Transverse colon (tissue), 4 donors: ENCODE data around the gene DDX10. TPM values are rescaled to one million over a fixed set of nuclear protein-coding genes. Genes with fewer than 3 reads are reported as not detected.

Source experiments
- DNase-seq: peaks from one replicate; pipeline ENCODE4 v3.0.0-alpha.2; 2019
- H3K27ac ChIP-seq, 4 donors: fragments of 200-600 bp; sonication (generic); 2 replicates each; pipeline ENCODE4 v1.5.1; 2016 to 2018; ENCODE audit warnings: inconsistent platforms in 4 of 4
- H3K27me3 ChIP-seq: fragments of 200-600 bp; sonication (generic); 2 replicates; pipeline ENCODE4 v1.5.1; 2017; ENCODE audit warnings: inconsistent platforms
- H3K36me3 ChIP-seq, 4 donors: fragments of 200-600 bp; sonication (generic); 2 replicates each; pipeline ENCODE4 v1.5.1; 2017 to 2019; ENCODE audit warnings: inconsistent platforms in 4 of 4
- H3K4me1 ChIP-seq, 4 donors: fragments of 200-600 bp; sonication (generic); 2 replicates each; pipeline ENCODE4 v1.5.1; 2017 to 2020; ENCODE audit warnings: inconsistent platforms in 4 of 4
- H3K4me3 ChIP-seq, 4 donors: fragments of 200-600 bp; sonication (generic); 1 replicate in 1 of 4; 2 replicates in 3 of 4; pipeline versions ENCODE4 v1.5.1 to v1.6.1; 2017 to 2019; ENCODE audit warnings: inconsistent platforms in 4 of 4
- H3K9me3 ChIP-seq, 2 donors: fragments of 200-600 bp; sonication (generic); 2 replicates each; pipeline ENCODE4 v1.5.1; 2017 to 2019; ENCODE audit warnings: inconsistent platforms in 2 of 2
- CTCF ChIP-seq, 5 experiments: fragments of 200-600 bp in 3 of 5; fragments of 450-650 bp in 2 of 5; sonication (generic) in 3 of 5; IDR thresholded peaks; 1 replicate in 2 of 5; 2 replicates in 3 of 5; pipeline ENCODE4 v1.5.1; 2016 to 2017; ENCODE audit warnings: antibody characterized with exemption in 5 of 5, inconsistent platforms in 3 of 5, mild to moderate bottlenecking in 2 of 5, moderate library complexity in 1 of 5
- EP300 ChIP-seq: sonication (generic); formaldehyde crosslinking; IDR thresholded peaks from one replicate; pipeline ENCODE4 v1.6.1; 2017; ENCODE audit warnings: antibody characterized with exemption, low read depth
- POLR2A ChIP-seq: fragments of 450-650 bp; IDR thresholded peaks from one replicate; pipeline ENCODE4 v1.6.1; 2016; ENCODE audit warnings: antibody characterized with exemption, mild to moderate bottlenecking, moderate library complexity
- POLR2AphosphoS5 ChIP-seq, 3 donors: sonication (generic); formaldehyde crosslinking; IDR thresholded peaks; one replicate each; pipeline ENCODE4 v1.6.1; 2016; ENCODE audit warnings: antibody characterized with exemption in 3 of 3
- WGBS, 2 donors: methylation state at CpG; one replicate each; pipeline ENCODE4 v1.1.5; 2018; ENCODE audit warnings: low coverage in 1 of 2; 5-methylcytosine and 5-hydroxymethylcytosine counted together
- in situ Hi-C, 4 donors: fragments of 200-750 bp; cut with MboI; loops; one replicate each; pipeline versions ENCODE4 v1.15.0 to v1.15.1; 2017; ENCODE audit warnings: low sequenced_read_pairs in 3 of 4, low pct_ligation_motif_present in 1 of 4, low pct_unique_long_range_greater_than_20kb in 1 of 4
- intact Hi-C: fragments of 100-400 bp; cut with DNase I; formaldehyde crosslinking; loops from one replicate; pipeline ENCODE4 v1.15.1; 2023; ENCODE audit warnings: low total_unique reads
- total RNA-seq, 4 donors: library from RNA; depleted of rRNA; stranded (reverse); fragments of >200 nt; gene quantifications; one replicate each; pipeline ENCODE4 v1.1.0, GENCODE V29; 2016

Gene DDX10
- total RNA-seq, 4 donors from 2014 or later, result 7.6 to 38.2 (median 12.6) TPM

GRCh38 chr11:108835624-108836023 lies 170.8 kb downstream of the DDX10 start:
- H3K4me1 ChIP-seq, result no peaks in the 10 kb centered on the region
- H3K4me3 ChIP-seq, result no peak overlapping the region
- DNase-seq, result no peak
- H3K9me3 ChIP-seq, result no peaks in the 10 kb centered on the region
- in situ Hi-C loops, result no loop called here
- no peaks in the 10 kb centered on the region for H3K36me3 ChIP-seq
- H3K27ac ChIP-seq, result no peak overlapping the region
- TF ChIP-seq POLR2A (no peak), CTCF (IDR thresholded peaks at IDR 0.05) (no peak), POLR2AphosphoS5 (IDR thresholded peaks at IDR 0.05) (no peak), EP300 (no peak)
- 90 to 100% methylated on average over 2 to 7 of the region's 7 CpGs for WGBS, 2 donors
- intact Hi-C loops, result no loop called here
- no peaks in the 10 kb centered on the region for H3K27me3 ChIP-seq

- Histone ChIP-seq H3K4me1 (no peaks in the 10 kb centered on the region), H3K4me3 (no peak overlapping the region), H3K9me3 (no peaks in the 10 kb centered on the region), H3K27ac (no peak overlapping the region), H3K27me3 (no peaks in the 10 kb centered on the region), H3K36me3 (no peaks in the 10 kb centered on the region)
- intact Hi-C loops, result no loop called here
- no peak for DNase-seq
- in situ Hi-C loops, result no loop called here
- no peak for TF ChIP-seq POLR2AphosphoS5 (IDR thresholded peaks at IDR 0.05)
- no peak for TF ChIP-seq POLR2A
- no peak for TF ChIP-seq CTCF (IDR thresholded peaks at IDR 0.05)
- no peak for TF ChIP-seq EP300
- WGBS, 2 donors, result 92 to 95% methylated on average over 7 of the region's 7 CpGs
These were observed 171.7 kb downstream of the DDX10 start for GRCh38 chr11:108836541-108836940.

- Histone ChIP-seq H3K27ac (no peak overlapping the region), H3K27me3 (no peaks in the 10 kb centered on the region), H3K4me3 (no peak overlapping the region), H3K36me3 (no peaks in the 10 kb centered on the region), H3K9me3 (no peaks in the 10 kb centered on the region), H3K4me1 (no peaks in the 10 kb centered on the region)
- no peak for TF ChIP-seq POLR2A
- no peak for TF ChIP-seq CTCF (IDR thresholded peaks at IDR 0.05)
- TF ChIP-seq POLR2AphosphoS5 (IDR thresholded peaks at IDR 0.05), result no peak
- no peak for TF ChIP-seq EP300
- in situ Hi-C loops (no loop called here), intact Hi-C loops (no loop called here)
- no peak for DNase-seq
- 93 to 95% methylated on average over 3 of the region's 3 CpGs for WGBS, 2 donors
These were observed 173.4 kb downstream of the DDX10 start for GRCh38 chr11:108838102-108838791.

GRCh38 chr11:108838792-108839105 lies 173.9 kb downstream of the DDX10 start:
- no peak overlapping the region for H3K27ac ChIP-seq
- WGBS, 2 donors, result 85 to 91% methylated on average over 1 of the region's 1 CpG
- TF ChIP-seq POLR2AphosphoS5 (IDR thresholded peaks at IDR 0.05), result no peak
- no peak for TF ChIP-seq POLR2A
- no peak for TF ChIP-seq CTCF (IDR thresholded peaks at IDR 0.05)
- TF ChIP-seq EP300, result no peak
- no peak for DNase-seq
- intact Hi-C loops (no loop called here), in situ Hi-C loops (no loop called here)
- H3K27me3 ChIP-seq, result no peaks in the 10 kb centered on the region
- no peaks in the 10 kb centered on the region for H3K9me3 ChIP-seq
- H3K4me1 ChIP-seq, result no peaks in the 10 kb centered on the region
- no peak overlapping the region for H3K4me3 ChIP-seq
- H3K36me3 ChIP-seq, result no peaks in the 10 kb centered on the region
